ENCODE data around the gene CAPN2. TPM values are rescaled to one million over a fixed set of nuclear protein-coding genes. Genes with fewer than 3 reads are reported as not detected.

The CAPN2 gene
- polyA plus RNA-seq, 3 donors, result 127 to 186 (median 182) TPM

DNA sequence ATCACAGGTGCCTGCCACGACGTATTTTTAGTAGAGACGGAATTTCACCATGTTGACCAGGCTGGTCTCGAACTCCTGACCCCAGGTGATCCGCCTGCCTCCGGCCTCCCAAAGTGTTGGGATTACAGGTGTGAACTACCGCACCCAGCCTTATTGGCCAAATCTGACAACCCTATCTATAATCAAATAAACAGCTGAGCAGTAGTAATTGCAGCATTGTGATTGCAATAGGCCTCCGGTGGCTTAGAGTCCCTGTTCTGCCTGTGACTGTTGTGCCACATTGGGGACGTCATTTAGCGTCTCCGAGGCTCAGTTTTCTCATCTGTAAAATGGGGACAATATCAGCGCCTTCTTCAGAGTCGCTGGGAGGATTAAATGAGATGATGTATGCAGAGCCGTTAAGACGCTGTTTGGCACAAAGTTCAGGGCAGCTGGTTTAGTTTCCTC lies 569 bp upstream of the CAPN2 start:
- H3K36me3 ChIP-seq (replicated peaks in 1 of 2; ENCODE audit: control insufficient read depth in 1 of 2, insufficient read depth in 2 of 2, low read length in 2 of 2), result no peaks in the 10 kb centered on the region
- peaks cover 3% of the 10 kb centered on the region for H4K20me1 ChIP-seq (ENCODE audit: insufficient read depth, low read length)
- H3K27ac ChIP-seq (ENCODE audit: low read depth in 1 of 2, low read length in 2 of 2), result peak overlapping the region in 1 of 2 donors; percentile 96
- TF ChIP-seq, protein P1, sequence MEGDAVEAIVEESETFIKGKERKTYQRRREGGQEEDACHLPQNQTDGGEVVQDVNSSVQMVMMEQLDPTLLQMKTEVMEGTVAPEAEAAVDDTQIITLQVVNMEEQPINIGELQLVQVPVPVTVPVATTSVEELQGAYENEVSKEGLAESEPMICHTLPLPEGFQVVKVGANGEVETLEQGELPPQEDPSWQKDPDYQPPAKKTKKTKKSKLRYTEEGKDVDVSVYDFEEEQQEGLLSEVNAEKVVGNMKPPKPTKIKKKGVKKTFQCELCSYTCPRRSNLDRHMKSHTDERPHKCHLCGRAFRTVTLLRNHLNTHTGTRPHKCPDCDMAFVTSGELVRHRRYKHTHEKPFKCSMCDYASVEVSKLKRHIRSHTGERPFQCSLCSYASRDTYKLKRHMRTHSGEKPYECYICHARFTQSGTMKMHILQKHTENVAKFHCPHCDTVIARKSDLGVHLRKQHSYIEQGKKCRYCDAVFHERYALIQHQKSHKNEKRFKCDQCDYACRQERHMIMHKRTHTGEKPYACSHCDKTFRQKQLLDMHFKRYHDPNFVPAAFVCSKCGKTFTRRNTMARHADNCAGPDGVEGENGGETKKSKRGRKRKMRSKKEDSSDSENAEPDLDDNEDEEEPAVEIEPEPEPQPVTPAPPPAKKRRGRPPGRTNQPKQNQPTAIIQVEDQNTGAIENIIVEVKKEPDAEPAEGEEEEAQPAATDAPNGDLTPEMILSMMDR (IDR thresholded peaks at IDR 0.05), result no peak
- Mint-ChIP-seq H3K27me3 (ENCODE audit: low read depth in 3 of 3) (peaks cover 3 to 11% (median 8%) of the 10 kb centered on the region in 3 donors), H3K36me3 (peaks cover 8 to 11% of the 10 kb centered on the region in 2 donors), H3K9me3 (no peaks in the 10 kb centered on the region), H3K27ac (peak overlapping the region in 5 of 7 donors; percentile 27 to 80 (median 54)), H3K4me1 (peaks cover 46% of the 10 kb centered on the region), H3K4me3 (peak overlapping the region in 1 of 2 donors; percentile 54)
- DNase-seq, result no peak
- no peaks in the 10 kb centered on the region for H3K9me3 ChIP-seq (replicated peaks in 1 of 2; ENCODE audit: control insufficient read depth in 1 of 2, insufficient read depth in 1 of 2, low read length in 2 of 2)
- intact Hi-C loops (cut with micrococcal nuclease), result loop anchor here (2.0 to 10.0 kb wide), 3 partner anchors 15 to 113 kb away; no protein-coding TSS in a partner anchor
- WGBS (ENCODE audit: insufficient coverage), result 74% methylated on average over 12 of the region's 15 CpGs
- H3K9ac ChIP-seq (ENCODE audit: insufficient read depth, low read length, poor library complexity, severe bottlenecking), result peak overlapping the region; percentile 98
- H3K79me2 ChIP-seq (ENCODE audit: insufficient read depth, low read length), result peaks cover 42% of the 10 kb centered on the region
- H2AFZ ChIP-seq (ENCODE audit: insufficient read depth, low read depth, low read length, poor library complexity, severe bottlenecking), result peak overlapping the region; percentile 51
- peak overlapping the region; percentile 98 for H3K4me2 ChIP-seq (replicated peaks; ENCODE audit: extremely low read depth, low read length, poor library complexity, severe bottlenecking)
- peaks cover 41 to 44% of the 10 kb centered on the region in 2 donors for H3K4me1 ChIP-seq (ENCODE audit: control insufficient read depth in 1 of 2, insufficient read depth in 2 of 2, low read length in 2 of 2)
- no peaks in the 10 kb centered on the region for H3K27me3 ChIP-seq (ENCODE audit: control insufficient read depth in 2 of 2, insufficient read depth in 2 of 2, low read length in 2 of 2)
- H3K4me3 ChIP-seq (replicated peaks in 1 of 3; ENCODE audit: low read depth in 2 of 3, low read length in 3 of 3), result peak overlapping the region in 1 of 3 experiments; percentile 86

DNA sequence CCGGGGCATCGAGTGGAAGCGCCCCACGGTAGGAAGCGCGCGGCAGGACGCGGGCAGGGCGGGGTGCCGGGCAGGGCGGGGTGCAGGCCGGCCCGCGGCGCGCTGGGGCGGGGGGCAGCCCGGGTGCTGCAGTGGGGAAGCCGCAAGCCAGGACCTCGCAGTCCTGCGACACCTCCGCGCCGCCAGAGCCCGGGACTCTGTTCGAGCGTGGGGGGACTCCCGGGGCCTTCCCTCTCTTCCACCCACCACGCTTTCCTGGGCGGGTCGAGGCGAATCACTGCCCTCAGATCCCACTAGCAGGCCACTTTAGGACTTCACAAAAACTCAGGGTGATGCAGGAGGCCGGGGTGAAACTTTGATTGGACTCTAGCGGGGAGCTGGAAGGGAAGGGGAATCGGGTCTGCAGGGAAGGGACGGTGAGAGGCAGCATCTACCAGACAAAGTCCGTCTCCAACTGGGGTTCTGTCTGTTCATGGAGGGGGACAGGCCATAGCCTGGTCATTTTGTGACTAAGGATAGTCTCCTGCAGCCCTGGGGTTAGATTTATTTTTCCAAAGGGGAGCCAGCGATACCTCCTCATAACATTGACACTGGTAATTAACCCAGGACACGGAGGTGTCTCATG lies 623 bp downstream of the CAPN2 start:
- Histone ChIP-seq H3K9me3 (replicated peaks in 1 of 2; ENCODE audit: control insufficient read depth in 1 of 2, insufficient read depth in 1 of 2, low read length in 2 of 2) (no peaks in the 10 kb centered on the region), H3K4me2 (replicated peaks; ENCODE audit: extremely low read depth, low read length, poor library complexity, severe bottlenecking) (peak overlapping the region; percentile 98), H3K36me3 (replicated peaks in 1 of 2; ENCODE audit: control insufficient read depth in 1 of 2, insufficient read depth in 2 of 2, low read length in 2 of 2) (no peaks in the 10 kb centered on the region), H3K9ac (ENCODE audit: insufficient read depth, low read length, poor library complexity, severe bottlenecking) (peak overlapping the region; percentile 98), H3K27me3 (ENCODE audit: control insufficient read depth in 2 of 2, insufficient read depth in 2 of 2, low read length in 2 of 2) (no peaks in the 10 kb centered on the region), H3K4me3 (replicated peaks in 1 of 3; ENCODE audit: low read depth in 2 of 3, low read length in 3 of 3) (peak overlapping the region; percentile 77 to 86 (median 83)), H2AFZ (ENCODE audit: insufficient read depth, low read depth, low read length, poor library complexity, severe bottlenecking) (peak overlapping the region; percentile 63), H3K79me2 (ENCODE audit: insufficient read depth, low read length) (peaks cover 54% of the 10 kb centered on the region), H3K4me1 (ENCODE audit: control insufficient read depth in 1 of 2, insufficient read depth in 2 of 2, low read length in 2 of 2) (peaks cover 53 to 56% of the 10 kb centered on the region in 2 donors), H4K20me1 (ENCODE audit: insufficient read depth, low read length) (peaks cover 3% of the 10 kb centered on the region), H3K27ac (ENCODE audit: low read depth in 1 of 2, low read length in 2 of 2) (peak overlapping the region; percentile 87 to 96)
- peak overlapping the region; percentile 96 for H3K4me3 Mint-ChIP-seq
- 9% methylated on average over 35 of the region's 40 CpGs for WGBS (ENCODE audit: insufficient coverage)
- H3K36me3 Mint-ChIP-seq, result peaks cover 15 to 16% of the 10 kb centered on the region in 2 donors
- H3K9me3 Mint-ChIP-seq, result no peaks in the 10 kb centered on the region
- H3K27ac Mint-ChIP-seq, result peak overlapping the region; percentile 90 to 98 (median 96)
- DNase-seq, result no peak
- TF ChIP-seq, protein P1 (IDR thresholded peaks at IDR 0.05), result no peak
- intact Hi-C loops (cut with micrococcal nuclease), result loop anchor here (2.0 to 10.0 kb wide), 3 partner anchors 14 to 112 kb away; no protein-coding TSS in a partner anchor
- H3K4me1 Mint-ChIP-seq, result peaks cover 53% of the 10 kb centered on the region
- peaks cover 0 to 8% (median 8%) of the 10 kb centered on the region in 3 donors for H3K27me3 Mint-ChIP-seq (ENCODE audit: low read depth in 3 of 3)

Measured in CD14-positive monocyte (primary cell).